Activated CD4-positive, alpha-beta T cell treated with anti-CD3 and anti-CD28 coated beads, Interleukin-10, Interleukin-2, amounts not matched to agents 100 ng/mL and 50 ng/mL, durations not matched to agents 16 hours and 8 hours (primary cell): Measurements from ENCODE around the gene CYB5R3.

Source experiments
- DNase-seq: peaks from one replicate; pipeline ENCODE4 v3.0.0-alpha.2; 2020

The CYB5R3 gene

GRCh38 chr22:42649246-42650099 lies at the start of gene CYB5R3:
TSS of gene CYB5R3 (minus strand) at chr22:42649392. CDS start at chr22:42649315, 77 bp downstream.
- DNase-seq = peak; percentile 85

GRCh38 chr22:42697542-42698013 lies 48.4 kb upstream of the CYB5R3 start:
- DNase-seq = no peak

- DNase-seq = no peak
Measured at GRCh38 chr22:42696331-42696967, 47.3 kb upstream of the CYB5R3 start.

GRCh38 chr22:42695294-42695693 lies 46.1 kb upstream of the CYB5R3 start:
- no peak for DNase-seq

GRCh38 chr22:42693763-42694683 lies 44.8 kb upstream of the CYB5R3 start:
- DNase-seq = no peak

GRCh38 chr22:42693055-42693762 lies 44.0 kb upstream of the CYB5R3 start:
- DNase-seq = no peak

GRCh38 chr22:42692239-42693054 lies 43.3 kb upstream of the CYB5R3 start:
- DNase-seq = no peak

- DNase-seq = no peak
Measured at GRCh38 chr22:42691440-42691839, 42.2 kb upstream of the CYB5R3 start.

- no peak for DNase-seq
Measured at GRCh38 chr22:42688241-42689211, 39.3 kb upstream of the CYB5R3 start.

GRCh38 chr22:42686756-42687491 lies 37.7 kb upstream of the CYB5R3 start:
- no peak for DNase-seq

GRCh38 chr22:42685941-42686653 lies 36.9 kb upstream of the CYB5R3 start:
- no peak for DNase-seq

- DNase-seq = no peak
Measured at GRCh38 chr22:42684462-42685195, 35.4 kb upstream of the CYB5R3 start.

GRCh38 chr22:42683578-42684283 lies 34.5 kb upstream of the CYB5R3 start:
- no peak for DNase-seq

- DNase-seq = no peak
Measured at GRCh38 chr22:42682113-42682851, 33.1 kb upstream of the CYB5R3 start.

- no peak for DNase-seq
Measured at GRCh38 chr22:42680648-42681047, 31.5 kb upstream of the CYB5R3 start.

- no peak for DNase-seq
Measured at GRCh38 chr22:42679691-42680090, 30.5 kb upstream of the CYB5R3 start.

- no peak for DNase-seq
Measured at GRCh38 chr22:42678894-42679293, 29.7 kb upstream of the CYB5R3 start.
